BLaER1 treated with 17β-estradiol and CSF1 and Interleukin-3, amounts not matched to agents 10 nM and 100 nM (cell line): ENCODE results near the gene AKIRIN2.
A peak's percentile ranks its signal among the peaks of the same experiment; 100 is the strongest.

ENCODE experiments used
- H3K27ac ChIP-seq, 11 experiments: shearing (Covaris generic); formaldehyde crosslinking; 2 replicates each; pipeline ENCODE4 v1.8.1; 2022
- H3K27me3 ChIP-seq, 11 experiments: shearing (Covaris generic); formaldehyde crosslinking; 2 replicates each; pipeline ENCODE4 v1.8.1; 2022
- H3K36me3 ChIP-seq, 11 experiments: shearing (Covaris generic); formaldehyde crosslinking; 2 replicates each; pipeline ENCODE4 v1.8.1; 2022
- H3K4me1 ChIP-seq, 10 experiments: shearing (Covaris generic); formaldehyde crosslinking; 2 replicates each; pipeline ENCODE4 v1.8.1; 2022
- H3K4me2 ChIP-seq, 11 experiments: shearing (Covaris generic); formaldehyde crosslinking; 2 replicates each; pipeline ENCODE4 v1.8.1; 2022
- H3K4me3 ChIP-seq, 10 experiments: shearing (Covaris generic); formaldehyde crosslinking; 2 replicates each; pipeline ENCODE4 v1.8.1; 2022
- H3K9ac ChIP-seq, 11 experiments: shearing (Covaris generic); formaldehyde crosslinking; 2 replicates each; pipeline ENCODE4 v1.8.1; 2022
- H3K9me3 ChIP-seq, 11 experiments: shearing (Covaris generic); formaldehyde crosslinking; replicated peaks in 1 of 11; 2 replicates each; pipeline ENCODE4 v1.8.1; 2022
- H4K20me1 ChIP-seq, 11 experiments: shearing (Covaris generic); formaldehyde crosslinking; 2 replicates each; pipeline ENCODE4 v1.8.1; 2022
- Cebpa-rat ChIP-seq, 11 experiments: shearing (Covaris generic); IDR thresholded peaks; 2 replicates each; pipeline ENCODE4 v1.8.1; 2022

AKIRIN2 gene

GRCh38 chr6:87655824-87656223 is 46.2 kb downstream of the AKIRIN2 start:
- no peaks in the 10 kb centered on the region for H4K20me1 ChIP-seq
- H3K27ac ChIP-seq = peak overlapping the region in 5 of 11 experiments; percentile 64 to 74 (median 71); a peak in 10 of 22 replicates
- H3K4me3 ChIP-seq = no peak overlapping the region
- H3K9ac ChIP-seq = no peak overlapping the region; a peak in 1 of 22 replicates
- H3K27me3 ChIP-seq = no peaks in the 10 kb centered on the region
- no peak for TF ChIP-seq Cebpa-rat (IDR thresholded peaks at IDR 0.05)
- peaks cover 0 to 24% (median 20%) of the 10 kb centered on the region in 10 experiments; a peak in 19 of 20 replicates for H3K4me1 ChIP-seq
- peak overlapping the region in 1 of 11 experiments; percentile 62; a peak in 3 of 22 replicates for H3K4me2 ChIP-seq
- H3K36me3 ChIP-seq = no peaks in the 10 kb centered on the region
- no peaks in the 10 kb centered on the region for H3K9me3 ChIP-seq

GRCh38 chr6:87654875-87655454 is 47.1 kb downstream of the AKIRIN2 start:
- no peaks in the 10 kb centered on the region for H4K20me1 ChIP-seq
- H3K9me3 ChIP-seq = no peaks in the 10 kb centered on the region
- H3K27me3 ChIP-seq = no peaks in the 10 kb centered on the region
- H3K9ac ChIP-seq = no peak overlapping the region
- no peaks in the 10 kb centered on the region for H3K36me3 ChIP-seq
- H3K4me3 ChIP-seq = no peak overlapping the region
- peak overlapping the region in 1 of 11 experiments; percentile 74; a peak in 1 of 22 replicates for H3K27ac ChIP-seq
- H3K4me1 ChIP-seq = peaks cover 0 to 24% (median 20%) of the 10 kb centered on the region in 10 experiments; a peak in 19 of 20 replicates
- no peak for TF ChIP-seq Cebpa-rat (IDR thresholded peaks at IDR 0.05)
- H3K4me2 ChIP-seq = no peak overlapping the region

DNA sequence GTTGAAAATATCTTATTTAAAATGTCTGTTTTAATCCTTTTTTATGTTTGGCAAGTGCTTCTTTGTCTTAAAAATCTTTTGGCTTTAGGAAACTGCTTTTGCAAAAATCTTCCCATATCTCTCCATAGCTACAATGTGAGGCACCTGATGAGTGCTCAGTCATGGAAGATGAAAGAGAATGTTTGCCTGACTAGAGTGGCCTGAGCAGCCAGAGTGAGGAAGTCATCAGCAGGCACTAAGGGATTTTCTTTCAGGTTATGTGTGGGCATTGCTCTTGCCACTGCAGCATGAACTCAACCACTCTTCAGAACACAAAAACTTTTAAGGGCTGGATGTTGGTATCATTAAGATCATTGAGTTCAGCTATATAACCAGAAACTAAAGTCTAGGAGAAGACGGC is 47.9 kb downstream of the AKIRIN2 start:
- Histone ChIP-seq H3K4me2 (no peak overlapping the region), H4K20me1 (no peaks in the 10 kb centered on the region), H3K36me3 (no peaks in the 10 kb centered on the region), H3K4me3 (no peak overlapping the region), H3K27me3 (no peaks in the 10 kb centered on the region), H3K27ac (no peak overlapping the region), H3K9ac (no peak overlapping the region), H3K9me3 (no peaks in the 10 kb centered on the region), H3K4me1 (peaks cover 0 to 24% (median 20%) of the 10 kb centered on the region in 10 experiments; a peak in 19 of 20 replicates)
- no peak for TF ChIP-seq Cebpa-rat (IDR thresholded peaks at IDR 0.05)

DNA sequence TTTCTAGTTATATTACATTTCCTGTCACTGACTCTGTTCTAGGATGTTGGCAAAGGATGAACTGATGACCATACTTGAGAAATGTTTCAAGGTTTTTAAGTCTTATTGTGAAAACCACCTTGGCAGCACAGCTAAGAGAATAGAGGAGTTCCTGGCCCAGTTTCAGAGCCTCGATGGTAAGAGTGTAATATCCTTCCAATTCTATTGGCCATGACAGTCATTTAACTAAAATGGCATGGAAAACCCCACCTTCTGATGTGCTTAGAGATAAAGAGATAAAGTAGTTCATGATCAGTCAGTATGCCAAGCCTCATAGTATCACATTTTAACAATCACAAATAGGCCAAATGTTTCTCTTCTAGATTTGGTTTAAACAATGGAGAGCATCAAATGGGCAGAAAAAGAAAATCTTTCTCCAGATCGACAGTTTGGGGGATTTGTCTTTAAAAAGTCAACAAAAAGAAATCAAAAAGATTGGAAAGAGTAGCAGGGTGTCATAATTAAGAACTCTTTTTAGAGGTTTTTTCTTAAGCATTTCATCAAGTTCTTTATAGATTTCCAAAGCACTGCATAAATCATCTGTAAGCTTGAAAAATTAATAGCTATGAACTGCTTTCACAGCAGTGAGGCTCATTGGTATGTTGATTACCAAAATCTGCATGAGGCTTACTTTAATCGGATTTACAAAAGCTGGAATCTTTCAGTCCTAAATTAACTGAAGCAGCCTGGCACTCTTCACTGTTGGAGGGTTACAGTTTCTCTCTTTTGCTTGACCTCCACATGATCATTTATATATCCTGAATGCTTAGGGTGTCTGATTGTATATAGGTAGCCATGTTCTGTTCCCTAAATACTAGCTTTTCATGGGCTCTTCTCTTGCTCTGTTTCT is 48.7 kb downstream of the AKIRIN2 start:
- Histone ChIP-seq H3K4me3 (no peak overlapping the region), H3K9me3 (no peaks in the 10 kb centered on the region), H3K27ac (no peak overlapping the region), H3K4me2 (no peak overlapping the region), H3K9ac (no peak overlapping the region), H3K36me3 (no peaks in the 10 kb centered on the region), H3K4me1 (peaks cover 0 to 24% (median 18%) of the 10 kb centered on the region in 10 experiments; a peak in 19 of 20 replicates), H4K20me1 (no peaks in the 10 kb centered on the region), H3K27me3 (no peaks in the 10 kb centered on the region)
- no peak for TF ChIP-seq Cebpa-rat (IDR thresholded peaks at IDR 0.05)

GRCh38 chr6:87645080-87645479 is 57.0 kb downstream of the AKIRIN2 start:
- Histone ChIP-seq H4K20me1 (no peaks in the 10 kb centered on the region), H3K9ac (no peak overlapping the region), H3K9me3 (no peaks in the 10 kb centered on the region), H3K4me3 (no peak overlapping the region), H3K4me1 (no peaks in the 10 kb centered on the region; a peak in 1 of 20 replicates), H3K27me3 (no peaks in the 10 kb centered on the region), H3K27ac (peak overlapping the region in 2 of 11 experiments; percentile 9 to 25; a peak in 1 of 22 replicates), H3K36me3 (no peaks in the 10 kb centered on the region), H3K4me2 (peak overlapping the region in 8 of 11 experiments; percentile 5 to 49 (median 34); a peak in 8 of 22 replicates)
- no peak for TF ChIP-seq Cebpa-rat (IDR thresholded peaks at IDR 0.05)

GRCh38 chr6:87641065-87641692 is 60.9 kb downstream of the AKIRIN2 start:
- H3K27me3 ChIP-seq = no peaks in the 10 kb centered on the region
- H3K4me3 ChIP-seq = no peak overlapping the region
- H4K20me1 ChIP-seq = no peaks in the 10 kb centered on the region
- H3K27ac ChIP-seq = no peak overlapping the region
- TF ChIP-seq Cebpa-rat (IDR thresholded peaks at IDR 0.05) = no peak
- H3K9me3 ChIP-seq = no peaks in the 10 kb centered on the region
- H3K9ac ChIP-seq = no peak overlapping the region
- no peak overlapping the region for H3K4me2 ChIP-seq
- H3K36me3 ChIP-seq = peaks cover 0 to 15% (median 5%) of the 10 kb centered on the region in 11 experiments; a peak in 9 of 22 replicates
- H3K4me1 ChIP-seq = peaks cover 0 to 2% (median 0%) of the 10 kb centered on the region in 10 experiments; a peak in 2 of 20 replicates

GRCh38 chr6:87639373-87639772 is 62.7 kb downstream of the AKIRIN2 start:
- peaks cover 0 to 20% (median 6%) of the 10 kb centered on the region in 11 experiments; a peak in 9 of 22 replicates for H3K36me3 ChIP-seq
- H3K4me2 ChIP-seq = no peak overlapping the region
- H3K9me3 ChIP-seq = no peaks in the 10 kb centered on the region
- no peak overlapping the region for H3K9ac ChIP-seq
- H4K20me1 ChIP-seq = no peaks in the 10 kb centered on the region
- H3K27ac ChIP-seq = no peak overlapping the region
- no peak for TF ChIP-seq Cebpa-rat (IDR thresholded peaks at IDR 0.05)
- H3K4me1 ChIP-seq = peaks cover 0 to 2% (median 0%) of the 10 kb centered on the region in 10 experiments; a peak in 1 of 20 replicates
- H3K4me3 ChIP-seq = no peak overlapping the region
- no peaks in the 10 kb centered on the region for H3K27me3 ChIP-seq

GRCh38 chr6:87637106-87637505 is 64.9 kb downstream of the AKIRIN2 start:
- no peak overlapping the region for H3K27ac ChIP-seq
- H3K36me3 ChIP-seq = peaks cover 0 to 20% (median 6%) of the 10 kb centered on the region in 11 experiments; a peak in 9 of 22 replicates
- H3K4me2 ChIP-seq = no peak overlapping the region
- H3K4me3 ChIP-seq = no peak overlapping the region
- H3K4me1 ChIP-seq = peaks cover 0 to 2% (median 0%) of the 10 kb centered on the region in 10 experiments; a peak in 1 of 20 replicates
- no peak for TF ChIP-seq Cebpa-rat (IDR thresholded peaks at IDR 0.05)
- H3K9me3 ChIP-seq = no peaks in the 10 kb centered on the region
- H3K9ac ChIP-seq = no peak overlapping the region
- H4K20me1 ChIP-seq = no peaks in the 10 kb centered on the region
- H3K27me3 ChIP-seq = no peaks in the 10 kb centered on the region

GRCh38 chr6:87636315-87636714 is 65.7 kb downstream of the AKIRIN2 start:
- no peak overlapping the region for H3K4me2 ChIP-seq
- H3K4me3 ChIP-seq = no peak overlapping the region
- H4K20me1 ChIP-seq = no peaks in the 10 kb centered on the region
- peaks cover 0 to 20% (median 6%) of the 10 kb centered on the region in 11 experiments; a peak in 9 of 22 replicates for H3K36me3 ChIP-seq
- TF ChIP-seq Cebpa-rat (IDR thresholded peaks at IDR 0.05) = no peak
- H3K4me1 ChIP-seq = peaks cover 0 to 2% (median 0%) of the 10 kb centered on the region in 10 experiments; a peak in 1 of 20 replicates
- H3K27ac ChIP-seq = no peak overlapping the region
- H3K9me3 ChIP-seq = no peaks in the 10 kb centered on the region
- no peak overlapping the region for H3K9ac ChIP-seq
- no peaks in the 10 kb centered on the region for H3K27me3 ChIP-seq
